HEK293 (cell line): ENCODE measurements around the gene NEK11.
A peak's percentile ranks its signal among the peaks of the same experiment; 100 is the strongest.

Source experiments
- CTCF ChIA-PET: fragments of 350-600 bp; formaldehyde crosslinking; extraction: SDS; loops from one replicate; lab custom pipeline; 2021; ENCODE audit warnings: antibody characterized with exemption; lab: Yijun Ruan, JAX
- POLR2A ChIA-PET: fragments of 300-600 bp; formaldehyde crosslinking; extraction: SDS; loops from one replicate; lab custom pipeline; 2020; ENCODE audit warnings: antibody characterized with exemption, inconsistent platforms; lab: Yijun Ruan, JAX
- H3K27ac ChIP-seq: fragments of 200-500 bp; sonication (Bioruptor generic); 2 replicates; pipeline ENCODE4 v1.5.1; 2014; ENCODE audit warnings: low read depth, low read length, control low read depth, inconsistent platforms; ENCODE audit errors: extremely low read depth
- H3K36me3 ChIP-seq, 2 experiments: fragments of 200-500 bp in 1 of 2; sonication (Bioruptor generic) in 1 of 2; 1 replicate in 1 of 2; 2 replicates in 1 of 2; pipeline ENCODE4 v1.5.1; 2014 to 2017; ENCODE audit warnings: inconsistent platforms in 2 of 2, low read length in 2 of 2; ENCODE audit not compliant: control insufficient read depth in 2 of 2, insufficient read depth in 1 of 2
- H3K4me1 ChIP-seq: fragments of 200-500 bp; sonication (Bioruptor generic); 2 replicates; pipeline ENCODE4 v1.5.1; 2014; ENCODE audit warnings: mild to moderate bottlenecking, low read length, inconsistent platforms; ENCODE audit not compliant: control insufficient read depth, insufficient read depth
- H3K4me3 ChIP-seq: 2 replicates; pipeline ENCODE4 v1.5.1; 2011; ENCODE audit warnings: low read depth, mild to moderate bottlenecking, control low read depth, low read length, moderate library complexity
- H3K9me3 ChIP-seq: fragments of 200-500 bp; sonication (Bioruptor generic); 2 replicates; pipeline ENCODE4 v1.5.1; 2014; ENCODE audit warnings: low read depth, low read length, inconsistent platforms; ENCODE audit not compliant: control insufficient read depth, insufficient read depth
- BCL6B ChIP-seq: fragments of 450-650 bp; formaldehyde crosslinking; IDR thresholded peaks from 2 replicates; pipeline ENCODE4 v1.5.1; 2017; ENCODE audit warnings: missing biosample characterization, missing genetic modification characterization
- GLIS1 ChIP-seq: fragments of 450-650 bp; formaldehyde crosslinking; IDR thresholded peaks from 2 replicates; pipeline ENCODE4 v1.5.1; 2016; ENCODE audit warnings: missing biosample characterization, missing genetic modification characterization
- KLF1 ChIP-seq: fragments of 450-650 bp; formaldehyde crosslinking; IDR thresholded peaks from 2 replicates; pipeline ENCODE4 v1.5.1; 2016; ENCODE audit warnings: missing biosample characterization, missing genetic modification characterization
- MEIS1 ChIP-seq: sonication (generic); formaldehyde crosslinking; IDR thresholded peaks from 2 replicates; pipeline ENCODE4 v1.8.1; 2022; ENCODE audit warnings: missing genetic modification reagents, mild to moderate bottlenecking, borderline replicate concordance
- PRDM2 ChIP-seq: fragments of 450-650 bp; formaldehyde crosslinking; IDR thresholded peaks from 2 replicates; pipeline ENCODE4 v1.5.1; 2016; ENCODE audit warnings: missing biosample characterization, missing genetic modification characterization, borderline replicate concordance
- ZBTB17 ChIP-seq: fragments of 450-650 bp; formaldehyde crosslinking; IDR thresholded peaks from 2 replicates; pipeline ENCODE4 v1.5.1; 2016; ENCODE audit warnings: missing biosample characterization, missing genetic modification characterization
- ZFHX2 ChIP-seq: fragments of 450-650 bp; formaldehyde crosslinking; conservative IDR thresholded peaks from 2 replicates; pipeline ENCODE4 v1.5.1; 2016; ENCODE audit warnings: missing biosample characterization, missing genetic modification characterization
- ZFP3 ChIP-seq: fragments of 450-650 bp; formaldehyde crosslinking; IDR thresholded peaks from 2 replicates; pipeline ENCODE4 v1.5.1; 2016; ENCODE audit warnings: low read depth, missing biosample characterization, missing genetic modification characterization
- ZNF16 ChIP-seq: fragments of 450-650 bp; formaldehyde crosslinking; IDR thresholded peaks from 2 replicates; pipeline ENCODE4 v1.5.1; 2016; ENCODE audit warnings: low read depth, missing biosample characterization, missing genetic modification characterization
- ZNF18 ChIP-seq: fragments of 450-650 bp; formaldehyde crosslinking; IDR thresholded peaks from 2 replicates; pipeline ENCODE4 v1.5.1; 2016; ENCODE audit warnings: missing biosample characterization, missing genetic modification characterization
- ZNF221 ChIP-seq: fragments of 450-650 bp; formaldehyde crosslinking; IDR thresholded peaks from 2 replicates; pipeline ENCODE4 v1.5.1; 2017; ENCODE audit warnings: missing biosample characterization, missing genetic modification characterization, borderline replicate concordance
- ZNF24 ChIP-seq: fragments of 450-650 bp; formaldehyde crosslinking; IDR thresholded peaks from 2 replicates; pipeline ENCODE4 v1.5.1; 2016; ENCODE audit warnings: missing biosample characterization, missing genetic modification characterization
- ZNF274 ChIP-seq, 2 experiments: fragments of 200-500 bp in 1 of 2; fragments of 450-650 bp in 1 of 2; sonication (Bioruptor generic) in 1 of 2; formaldehyde crosslinking in 1 of 2; IDR thresholded peaks; 2 replicates each; pipeline versions ENCODE4 v1.5.1 to v1.6.1; 2014 to 2016; ENCODE audit warnings: borderline replicate concordance in 1 of 2, inconsistent platforms in 1 of 2, low read length in 1 of 2, missing biosample characterization in 1 of 2, missing genetic modification characterization in 1 of 2
- ZNF37A ChIP-seq: fragments of 450-650 bp; IDR thresholded peaks from 2 replicates; pipeline ENCODE4 v1.5.1; 2018; ENCODE audit warnings: missing biosample characterization, missing genetic modification characterization
- ZNF48 ChIP-seq: fragments of 450-650 bp; formaldehyde crosslinking; IDR thresholded peaks from 2 replicates; pipeline ENCODE4 v1.5.1; 2016; ENCODE audit warnings: missing biosample characterization, missing genetic modification characterization
- ZNF558 ChIP-seq: fragments of 450-650 bp; formaldehyde crosslinking; IDR thresholded peaks from 2 replicates; pipeline ENCODE4 v1.5.1; 2016; ENCODE audit warnings: missing biosample characterization, missing genetic modification characterization
- ZNF600 ChIP-seq: fragments of 450-650 bp; formaldehyde crosslinking; IDR thresholded peaks from 2 replicates; pipeline ENCODE4 v1.5.1; 2016; ENCODE audit warnings: missing biosample characterization, missing genetic modification characterization
- ZNF677 ChIP-seq: fragments of 450-650 bp; IDR thresholded peaks from 2 replicates; pipeline ENCODE4 v1.5.0; 2018; ENCODE audit warnings: missing biosample characterization, mild to moderate bottlenecking, missing genetic modification characterization, moderate library complexity
- ZNF701 ChIP-seq: fragments of 450-650 bp; formaldehyde crosslinking; IDR thresholded peaks from 2 replicates; pipeline ENCODE4 v1.5.1; 2016; ENCODE audit warnings: missing biosample characterization, missing genetic modification characterization
- ZNF747 ChIP-seq: fragments of 450-650 bp; formaldehyde crosslinking; IDR thresholded peaks from 2 replicates; pipeline ENCODE4 v1.5.1; 2016; ENCODE audit warnings: missing biosample characterization, missing genetic modification characterization
- ZNF837 ChIP-seq: fragments of 450-650 bp; formaldehyde crosslinking; IDR thresholded peaks from 2 replicates; pipeline ENCODE4 v1.5.1; 2016; ENCODE audit warnings: missing biosample characterization, missing genetic modification characterization
- TF ChIP-seq, protein P1 (sequence below): fragments of 450-650 bp; formaldehyde crosslinking; conservative IDR thresholded peaks from 2 replicates; pipeline ENCODE4 v1.5.1; 2016; ENCODE audit warnings: low read depth, missing biosample characterization, missing genetic modification characterization

Gene NEK11

GRCh38 chr3:131082871-131083863 lies 56.5 kb downstream of the NEK11 start (continued):
- no peak for TF ChIP-seq PRDM2
- TF ChIP-seq ZFHX2 (tag by site-specific recombination): no peak
- TF ChIP-seq ZNF48: no peak
- TF ChIP-seq ZNF701 (tag by site-specific recombination): no peak
- no peak for TF ChIP-seq ZNF558 (tag by site-specific recombination)
- TF ChIP-seq, protein P1, sequence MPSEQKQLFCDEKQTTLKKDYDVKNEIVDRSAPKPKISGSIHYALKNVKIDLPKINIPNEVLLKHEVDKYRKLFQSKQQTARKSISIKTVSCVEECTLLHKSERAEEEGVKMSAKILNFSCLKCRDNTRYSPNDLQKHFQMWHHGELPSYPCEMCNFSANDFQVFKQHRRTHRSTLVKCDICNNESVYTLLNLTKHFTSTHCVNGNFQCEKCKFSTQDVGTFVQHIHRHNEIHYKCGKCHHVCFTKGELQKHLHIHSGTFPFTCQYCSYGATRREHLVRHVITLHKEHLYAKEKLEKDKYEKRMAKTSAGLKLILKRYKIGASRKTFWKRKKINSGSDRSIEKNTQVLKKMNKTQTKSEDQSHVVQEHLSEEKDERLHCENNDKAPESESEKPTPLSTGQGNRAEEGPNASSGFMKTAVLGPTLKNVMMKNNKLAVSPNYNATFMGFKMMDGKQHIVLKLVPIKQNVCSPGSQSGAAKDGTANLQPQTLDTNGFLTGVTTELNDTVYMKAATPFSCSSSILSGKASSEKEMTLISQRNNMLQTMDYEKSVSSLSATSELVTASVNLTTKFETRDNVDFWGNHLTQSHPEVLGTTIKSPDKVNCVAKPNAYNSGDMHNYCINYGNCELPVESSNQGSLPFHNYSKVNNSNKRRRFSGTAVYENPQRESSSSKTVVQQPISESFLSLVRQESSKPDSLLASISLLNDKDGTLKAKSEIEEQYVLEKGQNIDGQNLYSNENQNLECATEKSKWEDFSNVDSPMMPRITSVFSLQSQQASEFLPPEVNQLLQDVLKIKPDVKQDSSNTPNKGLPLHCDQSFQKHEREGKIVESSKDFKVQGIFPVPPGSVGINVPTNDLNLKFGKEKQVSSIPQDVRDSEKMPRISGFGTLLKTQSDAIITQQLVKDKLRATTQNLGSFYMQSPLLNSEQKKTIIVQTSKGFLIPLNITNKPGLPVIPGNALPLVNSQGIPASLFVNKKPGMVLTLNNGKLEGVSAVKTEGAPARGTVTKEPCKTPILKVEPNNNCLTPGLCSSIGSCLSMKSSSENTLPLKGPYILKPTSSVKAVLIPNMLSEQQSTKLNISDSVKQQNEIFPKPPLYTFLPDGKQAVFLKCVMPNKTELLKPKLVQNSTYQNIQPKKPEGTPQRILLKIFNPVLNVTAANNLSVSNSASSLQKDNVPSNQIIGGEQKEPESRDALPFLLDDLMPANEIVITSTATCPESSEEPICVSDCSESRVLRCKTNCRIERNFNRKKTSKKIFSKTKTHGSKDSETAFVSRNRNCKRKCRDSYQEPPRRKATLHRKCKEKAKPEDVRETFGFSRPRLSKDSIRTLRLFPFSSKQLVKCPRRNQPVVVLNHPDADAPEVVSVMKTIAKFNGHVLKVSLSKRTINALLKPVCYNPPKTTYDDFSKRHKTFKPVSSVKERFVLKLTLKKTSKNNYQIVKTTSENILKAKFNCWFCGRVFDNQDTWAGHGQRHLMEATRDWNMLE: no peak
- no peak for TF ChIP-seq ZFP3 (tag by site-specific recombination)
- no peak for TF ChIP-seq ZNF16 (tag by site-specific recombination)
- peak; percentile 58 for TF ChIP-seq GLIS1 (tag by site-specific recombination)
- TF ChIP-seq, all 188 proteins: peak for 4

- TF ChIP-seq ZNF747 (tag by site-specific recombination) (no peak), ZNF274 (IDR thresholded peaks at IDR 0.05; ENCODE audit: low read length) (no peak), ZNF274 (tag by site-specific recombination; IDR thresholded peaks at IDR 0.05; ENCODE audit: borderline replicate concordance) (no peak), ZNF600 (tag by site-specific recombination) (no peak), KLF1 (tag by site-specific recombination) (no peak), ZBTB17 (tag by site-specific recombination) (no peak), ZNF837 (tag by site-specific recombination) (no peak), BCL6B (no peak), ZNF37A (no peak), ZNF221 (tag by site-specific recombination) (no peak), MEIS1 (no peak), ZNF677 (tag by site-specific recombination) (no peak), ZNF18 (tag by site-specific recombination) (no peak), ZNF24 (tag by site-specific recombination) (no peak)
- no peaks in the 10 kb centered on the region for H3K9me3 ChIP-seq
- no peak overlapping the region for H3K27ac ChIP-seq
- POLR2A ChIA-PET: no interaction called here
- H3K4me1 ChIP-seq: no peaks in the 10 kb centered on the region
- no peaks in the 10 kb centered on the region for H3K36me3 ChIP-seq
- H3K4me3 ChIP-seq: no peak overlapping the region
- CTCF ChIA-PET: interaction anchor here (0.6 kb wide), 1 partner anchor 56 kb away, joined by 3 read pairs; no protein-coding TSS in a partner anchor
Observed at GRCh38 chr3:131091768-131092167, 65.1 kb downstream of the NEK11 start.
